Activated CD4-positive, alpha-beta T cell treated with anti-CD3 and anti-CD28 coated beads, Interleukin-2, amount 10 ng/mL, durations not matched to agents 7 days and 5 days (primary cell): ENCODE results near the gene CDK3. TPM values are rescaled to one million over a fixed set of nuclear protein-coding genes. Genes with fewer than 3 reads are reported as not detected.
"Not testable (repeated sequence)": the region's sequence is repeated elsewhere in the genome, so short reads cannot be mapped to it uniquely, and the experiment has no call there.

Experiments used
- CTCF ChIA-PET: fragments of 350-600 bp; sonication (Branson Sonifier 250); formaldehyde crosslinking; loops from one replicate; lab custom pipeline; 2021; ENCODE audit warnings: antibody characterized with exemption; lab: Charles Lee
- POLR2A ChIA-PET: fragments of 350-600 bp; sonication (Branson Sonifier 250); formaldehyde crosslinking; loops from one replicate; lab custom pipeline; 2021; ENCODE audit warnings: antibody characterized with exemption; lab: Charles Lee
- DNase-seq: peaks from one replicate; pipeline ENCODE4 v3.0.0-alpha.2; 2020
- H3K27ac Mint-ChIP-seq: one replicate; pipeline ENCODE4 v1.8.0; 2021; ENCODE audit warnings: mild to moderate bottlenecking, moderate library complexity, mixed read lengths
- H3K27me3 Mint-ChIP-seq: one replicate; pipeline ENCODE4 v1.8.0; 2021; ENCODE audit warnings: mixed read lengths
- H3K36me3 Mint-ChIP-seq: one replicate; pipeline ENCODE4 v1.8.0; 2021; ENCODE audit warnings: low read depth, mixed read lengths
- H3K4me1 Mint-ChIP-seq: one replicate; pipeline ENCODE4 v1.8.0; 2021; ENCODE audit warnings: mixed read lengths
- H3K4me3 Mint-ChIP-seq: one replicate; pipeline ENCODE4 v1.8.0; 2021; ENCODE audit warnings: mild to moderate bottlenecking, moderate library complexity, mixed read lengths
- H3K9me3 Mint-ChIP-seq: one replicate; pipeline ENCODE4 v1.8.0; 2021; ENCODE audit warnings: mixed read lengths
- total RNA-seq, 2 experiments: library from RNA; stranded (reverse); gene quantifications; one replicate each; pipeline ENCODE4 v1.2.3, GENCODE V29; 2021

CDK3 gene
- total RNA-seq, 2 experiments from 2014 or later = 6.9 to 7.1 TPM

GRCh38 chr17:76034428-76035350, 34.0 kb downstream of the CDK3 start:
- POLR2A ChIA-PET = no interaction called here
- DNase-seq = no peak
- Mint-ChIP-seq H3K4me1 (peaks cover 3% of the 10 kb centered on the region), H3K4me3 (no peak overlapping the region), H3K27ac (peak overlapping the region; percentile 31), H3K36me3 (peaks cover 14% of the 10 kb centered on the region), H3K9me3 (no peaks in the 10 kb centered on the region), H3K27me3 (no peaks in the 10 kb centered on the region)
- CTCF ChIA-PET = interaction anchor here (1.0 to 2.0 kb wide), 3 partner anchors 20 to 34 kb away, joined by 3 to 9 read pairs (median 3); partner anchors contain the start of gene CDK3

- H3K9me3 Mint-ChIP-seq = no peaks in the 10 kb centered on the region
- no peaks in the 10 kb centered on the region for H3K4me1 Mint-ChIP-seq
- DNase-seq = no peak
- no peak overlapping the region for H3K4me3 Mint-ChIP-seq
- CTCF ChIA-PET = no interaction called here
- POLR2A ChIA-PET = no interaction called here
- no peak overlapping the region for H3K27ac Mint-ChIP-seq
- H3K27me3 Mint-ChIP-seq = no peaks in the 10 kb centered on the region
- H3K36me3 Mint-ChIP-seq = peaks cover 25% of the 10 kb centered on the region
These were observed 36.0 kb downstream of the CDK3 start for GRCh38 chr17:76036497-76037261.

GRCh38 chr17:76038050-76038449, 37.4 kb downstream of the CDK3 start:
- H3K27me3 Mint-ChIP-seq = no peaks in the 10 kb centered on the region
- H3K27ac Mint-ChIP-seq = no peak overlapping the region
- CTCF ChIA-PET = interaction anchor here (1.6 kb wide), 1 partner anchor 24 kb away, joined by 4 read pairs; no protein-coding TSS in a partner anchor
- H3K36me3 Mint-ChIP-seq = peaks cover 28% of the 10 kb centered on the region
- no peaks in the 10 kb centered on the region for H3K4me1 Mint-ChIP-seq
- no peak for DNase-seq
- no peak overlapping the region for H3K4me3 Mint-ChIP-seq
- POLR2A ChIA-PET = no interaction called here
- no peaks in the 10 kb centered on the region for H3K9me3 Mint-ChIP-seq

- Mint-ChIP-seq H3K27me3 (no peaks in the 10 kb centered on the region), H3K9me3 (no peaks in the 10 kb centered on the region), H3K4me1 (no peaks in the 10 kb centered on the region), H3K36me3 (peaks cover 38% of the 10 kb centered on the region), H3K4me3 (no peak overlapping the region), H3K27ac (no peak overlapping the region)
- DNase-seq = no peak
- CTCF ChIA-PET = interaction anchor here (1.6 kb wide), 1 partner anchor 25 kb away, joined by 4 read pairs; no protein-coding TSS in a partner anchor
- POLR2A ChIA-PET = no interaction called here
These were observed 38.5 kb downstream of the CDK3 start for GRCh38 chr17:76039121-76039520.

DNA sequence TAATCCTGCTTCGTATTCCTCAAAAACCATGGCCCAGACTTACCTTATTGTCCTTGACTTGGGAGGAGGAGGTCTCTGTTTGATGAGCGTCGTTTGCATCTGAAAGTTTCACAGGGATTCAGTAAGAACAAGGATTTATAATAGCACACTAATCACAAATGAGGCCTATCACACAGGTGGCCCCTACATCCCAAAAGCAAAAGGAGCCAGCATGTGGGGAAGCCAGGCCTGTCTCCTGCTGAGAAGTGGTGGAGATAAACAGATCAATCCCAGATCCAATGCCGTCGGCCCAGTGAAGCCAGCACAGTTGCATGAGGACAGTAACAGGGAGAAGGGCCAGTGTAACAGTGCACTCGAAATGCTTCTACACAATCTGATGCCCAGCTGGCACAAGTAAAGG, 39.7 kb downstream of the CDK3 start:
- H3K36me3 Mint-ChIP-seq = peaks cover 51% of the 10 kb centered on the region
- no peak overlapping the region for H3K4me3 Mint-ChIP-seq
- POLR2A ChIA-PET = no interaction called here
- no peak for DNase-seq
- no peaks in the 10 kb centered on the region for H3K27me3 Mint-ChIP-seq
- no peak overlapping the region for H3K27ac Mint-ChIP-seq
- CTCF ChIA-PET = interaction anchor here (1.6 to 2.1 kb wide), 2 partner anchors 9 to 239 kb away, joined by 4 read pairs; no protein-coding TSS in a partner anchor
- H3K9me3 Mint-ChIP-seq = no peaks in the 10 kb centered on the region
- H3K4me1 Mint-ChIP-seq = no peaks in the 10 kb centered on the region

GRCh38 chr17:76042868-76043267, 42.2 kb downstream of the CDK3 start:
- H3K27me3 Mint-ChIP-seq, DNase-seq, H3K27ac Mint-ChIP-seq, H3K9me3 Mint-ChIP-seq, H3K4me1 Mint-ChIP-seq, POLR2A ChIA-PET, H3K4me3 Mint-ChIP-seq: not testable (repeated sequence)
- peaks cover 59% of the 10 kb centered on the region for H3K36me3 Mint-ChIP-seq
- CTCF ChIA-PET = interaction anchor here (0.6 to 1.5 kb wide), 3 partner anchors 13 to 219 kb away, joined by 3 read pairs; no protein-coding TSS in a partner anchor

DNA sequence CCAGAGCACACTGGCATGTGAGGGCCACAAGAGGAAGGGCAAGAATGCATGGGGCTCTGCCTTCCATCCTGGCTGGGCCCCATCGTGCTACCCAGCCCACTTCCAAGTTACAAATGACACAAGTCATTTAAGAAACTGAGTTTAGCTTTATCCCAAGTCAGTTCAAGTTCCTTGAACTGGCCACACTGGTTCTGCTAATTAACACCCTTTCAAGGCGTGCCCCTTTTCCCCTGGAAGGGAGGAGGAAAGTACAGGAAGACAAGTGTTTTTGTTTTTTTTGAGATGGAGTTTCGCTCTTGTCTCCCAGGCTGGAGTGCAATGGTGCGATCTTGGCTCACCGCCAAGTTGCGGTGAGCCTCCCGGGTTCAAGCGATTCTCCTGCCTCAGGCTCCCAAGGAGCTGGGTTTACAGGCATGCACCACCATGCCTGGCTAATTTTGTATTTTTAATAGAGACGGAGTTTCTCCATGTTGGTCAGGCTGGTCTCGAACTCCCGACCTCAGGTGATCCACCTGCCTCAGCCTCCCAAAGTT, 43.9 kb downstream of the CDK3 start:
- H3K9me3 Mint-ChIP-seq, H3K27ac Mint-ChIP-seq, CTCF ChIA-PET, DNase-seq, H3K4me1 Mint-ChIP-seq, POLR2A ChIA-PET, H3K27me3 Mint-ChIP-seq, H3K4me3 Mint-ChIP-seq: not testable (repeated sequence)
- peaks cover 62% of the 10 kb centered on the region for H3K36me3 Mint-ChIP-seq

GRCh38 chr17:76046064-76046463, 45.4 kb downstream of the CDK3 start:
- H3K9me3 Mint-ChIP-seq = no peaks in the 10 kb centered on the region
- no peak for DNase-seq
- POLR2A ChIA-PET = interaction anchor here (0.7 kb wide), 1 partner anchor 39 kb away, joined by 3 read pairs; no protein-coding TSS in a partner anchor
- H3K27ac Mint-ChIP-seq = no peak overlapping the region
- H3K27me3 Mint-ChIP-seq = no peaks in the 10 kb centered on the region
- CTCF ChIA-PET = interaction anchor here (0.5 to 1.1 kb wide), 4 partner anchors 14 to 288 kb away, joined by 3 to 4 read pairs (median 3); no protein-coding TSS in a partner anchor
- peaks cover 61% of the 10 kb centered on the region for H3K36me3 Mint-ChIP-seq
- no peak overlapping the region for H3K4me3 Mint-ChIP-seq
- peaks cover 7% of the 10 kb centered on the region for H3K4me1 Mint-ChIP-seq

DNA sequence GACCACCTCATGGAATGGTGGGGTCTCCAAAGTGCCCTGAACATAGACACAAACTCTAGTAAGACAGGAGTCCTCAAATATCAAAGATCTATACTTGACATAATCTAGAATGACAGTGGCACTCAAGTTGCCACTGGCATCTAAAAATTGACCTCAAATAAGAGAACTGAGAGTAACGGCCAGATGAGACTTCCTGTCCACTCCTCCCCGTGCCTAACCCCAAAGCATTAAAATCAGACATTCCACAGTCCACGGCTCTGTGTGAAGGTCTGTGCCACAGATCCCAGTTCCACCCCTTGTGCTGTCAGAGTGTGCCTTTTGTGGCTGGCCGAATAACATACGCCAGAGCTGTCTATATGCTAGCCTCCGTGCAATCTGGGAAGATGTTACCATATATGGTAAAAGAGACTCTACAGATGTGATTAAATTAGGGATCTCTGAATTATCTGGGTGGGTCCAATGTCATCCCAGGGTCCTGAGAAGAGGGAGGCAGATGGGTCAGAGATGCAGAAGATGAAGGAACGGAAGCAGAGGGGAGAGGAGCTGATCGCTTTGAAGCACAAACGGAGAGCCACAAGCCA, 47.5 kb downstream of the CDK3 start:
- Mint-ChIP-seq H3K27me3 (no peaks in the 10 kb centered on the region), H3K4me1 (peaks cover 7% of the 10 kb centered on the region), H3K9me3 (no peaks in the 10 kb centered on the region), H3K4me3 (no peak overlapping the region), H3K27ac (no peak overlapping the region), H3K36me3 (peaks cover 58% of the 10 kb centered on the region)
- CTCF ChIA-PET = interaction anchor here (1.6 kb wide), 1 partner anchor 34 kb away, joined by 5 read pairs; no protein-coding TSS in a partner anchor
- no peak for DNase-seq
- POLR2A ChIA-PET = no interaction called here

DNA sequence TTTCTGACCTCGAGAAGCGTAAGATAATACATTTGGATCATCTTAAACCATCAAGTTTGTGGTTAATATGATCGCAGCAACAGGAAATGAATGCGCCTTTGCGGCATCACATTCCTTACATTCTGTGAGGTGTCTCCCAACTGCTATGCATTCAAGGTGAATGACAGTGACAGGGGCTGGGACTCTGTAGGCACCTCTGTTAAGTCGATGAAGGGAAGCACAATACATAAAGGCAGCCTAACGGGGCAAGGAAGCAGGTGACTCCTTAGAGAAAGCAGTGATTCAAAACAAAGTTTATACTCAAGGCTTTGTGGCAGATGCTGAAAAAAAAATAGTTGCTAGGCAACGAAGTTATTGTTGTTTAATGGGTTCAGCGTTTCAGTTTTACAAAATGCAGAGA, 48.1 kb downstream of the CDK3 start:
- no peak for DNase-seq
- Mint-ChIP-seq H3K27ac (no peak overlapping the region), H3K36me3 (peaks cover 56% of the 10 kb centered on the region), H3K27me3 (no peaks in the 10 kb centered on the region), H3K4me1 (peaks cover 7% of the 10 kb centered on the region), H3K9me3 (no peaks in the 10 kb centered on the region), H3K4me3 (no peak overlapping the region)
- CTCF ChIA-PET = interaction anchor here (1.1 to 1.6 kb wide), 4 partner anchors 8 to 350 kb away, joined by 3 to 5 read pairs (median 4); no protein-coding TSS in a partner anchor
- POLR2A ChIA-PET = no interaction called here

DNA sequence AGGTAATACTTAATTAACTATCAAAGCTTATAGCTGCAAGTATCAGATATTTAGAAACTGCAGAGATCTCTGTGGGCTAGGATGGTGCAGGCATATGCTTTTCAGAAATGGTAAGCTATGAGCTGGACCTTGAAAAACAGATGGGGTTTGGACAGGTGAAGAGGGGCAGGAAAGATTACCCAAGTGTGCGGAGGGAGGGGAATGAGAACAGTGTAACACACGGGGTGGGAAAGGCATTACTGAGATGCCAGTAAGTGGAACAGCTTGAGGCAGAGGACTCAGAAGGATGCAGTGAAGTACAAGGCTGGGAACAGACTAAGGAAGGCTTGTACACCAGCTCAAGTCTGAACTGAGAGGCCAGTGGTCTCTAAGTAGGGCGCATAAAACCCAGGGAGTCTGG, 48.6 kb downstream of the CDK3 start:
- Mint-ChIP-seq H3K27me3 (no peaks in the 10 kb centered on the region), H3K4me1 (peaks cover 9% of the 10 kb centered on the region)

More for the DNA sequence above, 48.6 kb downstream of the CDK3 start:
- no peak for DNase-seq
- no peak overlapping the region for H3K27ac Mint-ChIP-seq
- POLR2A ChIA-PET = no interaction called here
- CTCF ChIA-PET = interaction anchor here (1.1 to 1.6 kb wide), 4 partner anchors 9 to 349 kb away, joined by 3 to 5 read pairs (median 4); no protein-coding TSS in a partner anchor
- H3K9me3 Mint-ChIP-seq = no peaks in the 10 kb centered on the region
- peaks cover 56% of the 10 kb centered on the region for H3K36me3 Mint-ChIP-seq
- H3K4me3 Mint-ChIP-seq = no peak overlapping the region
